ENCODE data around the gene CKAP4.
A peak's percentile ranks its signal among the peaks of the same experiment; 100 is the strongest.

CKAP4 gene

DNA sequence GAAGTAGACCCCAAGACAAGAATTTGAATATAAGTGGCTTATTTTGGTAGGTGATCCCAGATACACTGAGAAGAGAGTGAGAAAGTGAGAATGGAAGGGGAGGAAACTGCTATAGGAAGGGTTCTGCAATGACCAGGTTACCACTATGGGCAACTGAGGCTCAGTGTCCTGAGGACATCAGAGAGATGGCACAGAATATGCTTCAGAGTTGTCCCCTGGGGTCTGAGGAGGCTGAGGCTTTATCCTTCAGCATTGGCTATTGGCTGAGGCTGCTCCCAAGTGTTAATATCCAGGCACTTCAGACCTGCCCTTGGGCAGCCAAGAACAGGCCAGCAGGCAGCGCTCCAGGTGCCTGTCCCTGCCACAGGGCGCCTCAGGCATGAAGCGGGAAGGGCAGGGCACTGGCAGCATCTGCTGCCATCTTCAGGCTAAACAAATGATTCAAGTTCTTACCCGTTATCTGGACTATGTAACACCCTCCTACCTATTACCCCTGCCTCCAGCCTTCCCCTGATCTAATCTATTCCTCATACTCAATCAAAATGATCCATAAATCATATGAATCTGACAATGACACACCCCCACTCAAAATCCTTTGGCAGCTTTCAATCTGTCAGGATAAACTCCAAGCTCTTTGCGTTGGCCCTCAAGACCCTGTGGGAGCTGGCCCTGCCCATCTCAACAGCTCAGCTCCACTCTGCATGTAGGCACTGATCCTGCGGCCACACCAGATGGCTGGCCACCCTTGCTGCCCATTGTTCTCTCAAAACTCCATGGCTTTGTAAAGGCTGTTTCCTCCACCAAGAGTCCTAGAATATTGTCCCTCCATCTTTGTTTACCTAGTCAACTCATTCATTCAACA is 42.4 kb downstream of the CKAP4 start:
- DNase-seq (ENCODE audit: low read depth): peak; percentile 45
- TF ChIP-seq CTCF (IDR thresholded peaks at IDR 0.05; ENCODE audit: control insufficient read depth, extremely low read depth, insufficient read depth): peak; percentile 58
- no peak overlapping the region for H3K4me3 ChIP-seq (ENCODE audit: low read depth, low read length)

DNA sequence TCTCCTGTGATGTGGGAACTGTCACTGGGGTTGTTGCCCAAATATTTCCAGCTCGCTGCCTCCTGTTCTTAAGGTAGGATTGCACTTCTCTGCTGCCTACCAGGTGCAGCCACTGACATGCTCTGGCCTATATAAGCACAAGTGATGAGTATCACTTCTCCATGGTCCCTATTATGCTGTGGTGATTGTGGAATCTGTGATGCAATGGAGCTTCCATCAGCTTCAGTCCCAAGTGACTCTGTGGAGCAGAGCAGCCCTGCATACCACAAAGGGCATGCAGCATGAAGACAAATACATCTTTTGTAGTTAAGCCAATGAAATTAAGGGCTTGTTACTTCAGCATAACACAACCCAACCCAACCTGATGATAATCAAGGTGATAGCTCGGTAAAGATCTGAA is 43.5 kb downstream of the CKAP4 start:
- TF ChIP-seq CTCF (IDR thresholded peaks at IDR 0.05; ENCODE audit: control insufficient read depth, extremely low read depth, insufficient read depth): no peak
- DNase-seq (ENCODE audit: low read depth): no peak
- no peak overlapping the region for H3K4me3 ChIP-seq (ENCODE audit: low read depth, low read length)

- TF ChIP-seq CTCF (IDR thresholded peaks at IDR 0.05; ENCODE audit: control insufficient read depth, extremely low read depth, insufficient read depth): no peak
- H3K4me3 ChIP-seq (ENCODE audit: low read depth, low read length): no peak overlapping the region
- no peak for DNase-seq (ENCODE audit: low read depth)
Observed at GRCh38 chr12:106197906-106198623, 49.8 kb downstream of the CKAP4 start.

GRCh38 chr12:106195621-106196027 is 52.2 kb downstream of the CKAP4 start:
- no peak for DNase-seq (ENCODE audit: low read depth)
- TF ChIP-seq CTCF (IDR thresholded peaks at IDR 0.05; ENCODE audit: control insufficient read depth, extremely low read depth, insufficient read depth): no peak
- H3K4me3 ChIP-seq (ENCODE audit: low read depth, low read length): no peak overlapping the region

DNA sequence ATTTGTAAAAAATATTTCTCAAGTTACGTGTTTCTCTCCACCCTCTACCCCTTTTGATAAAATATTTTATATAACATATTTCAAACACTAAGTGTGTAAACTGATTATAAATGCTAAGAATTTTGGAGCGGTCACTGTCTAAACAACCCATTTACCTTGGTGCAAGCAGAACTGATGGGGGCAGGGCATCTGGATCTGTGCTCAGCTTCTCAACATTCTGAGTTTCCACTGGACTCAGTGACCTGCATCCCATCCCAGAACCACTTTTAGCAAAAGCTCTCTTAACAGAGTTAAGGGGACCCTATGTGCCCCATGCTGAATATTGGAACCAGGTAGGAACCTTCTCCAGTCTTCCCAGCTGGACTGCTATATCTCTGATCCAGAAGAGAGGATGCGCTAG is 53.5 kb downstream of the CKAP4 start:
- no peak overlapping the region for H3K4me3 ChIP-seq (ENCODE audit: low read depth, low read length)
- no peak for DNase-seq (ENCODE audit: low read depth)
- TF ChIP-seq CTCF (IDR thresholded peaks at IDR 0.05; ENCODE audit: control insufficient read depth, extremely low read depth, insufficient read depth): no peak

DNA sequence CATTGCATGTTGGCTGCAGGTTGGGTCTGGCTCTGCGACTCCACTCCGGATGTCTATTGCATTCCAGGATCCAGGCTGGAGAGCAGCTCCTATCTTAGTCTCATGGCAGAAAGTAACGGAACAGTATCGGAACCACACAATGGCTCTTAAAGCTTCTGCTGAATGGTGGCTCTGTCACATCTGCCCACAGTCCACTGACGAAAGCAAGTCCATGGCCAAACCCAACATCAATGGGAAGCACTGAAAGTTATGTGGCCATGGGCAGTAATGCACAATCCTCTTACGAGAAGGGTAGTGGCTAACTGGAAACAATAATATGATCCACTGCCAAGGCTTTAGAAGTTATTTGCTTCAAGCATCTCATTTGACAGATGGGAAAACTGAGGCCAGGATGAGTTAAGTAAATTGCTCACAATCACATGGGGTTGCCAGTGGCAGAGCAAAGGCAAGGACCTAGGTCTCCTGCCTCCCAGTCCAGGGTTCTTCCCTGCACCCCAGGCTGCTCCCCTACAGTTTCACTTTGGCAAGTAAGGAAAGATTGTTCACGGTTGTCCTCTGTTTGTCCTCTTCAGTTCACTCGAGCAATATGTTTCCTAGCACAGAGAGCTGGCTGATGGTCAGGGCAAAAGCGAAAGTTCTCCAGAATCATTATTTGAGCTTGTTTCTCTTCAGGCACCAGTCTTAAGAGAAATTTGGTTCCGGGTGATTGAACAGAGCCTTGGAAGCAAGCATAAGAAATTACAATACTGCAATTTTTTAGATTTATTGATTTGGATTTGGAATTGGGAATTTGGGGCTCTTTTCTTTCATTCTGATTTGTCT is 54.2 kb downstream of the CKAP4 start:
- no peak for TF ChIP-seq CTCF (IDR thresholded peaks at IDR 0.05; ENCODE audit: control insufficient read depth, extremely low read depth, insufficient read depth)
- no peak for DNase-seq (ENCODE audit: low read depth)
- H3K4me3 ChIP-seq (ENCODE audit: low read depth, low read length): no peak overlapping the region
